Nucleus accumbens (tissue), 56 donors: Measurements from ENCODE around the gene NTHL1.

Source experiments
- DNase-seq, 56 donors: peaks; one replicate each; lab custom pipeline; 2025; lab: John Stamatoyannopoulos, UW

NTHL1 gene

DNA sequence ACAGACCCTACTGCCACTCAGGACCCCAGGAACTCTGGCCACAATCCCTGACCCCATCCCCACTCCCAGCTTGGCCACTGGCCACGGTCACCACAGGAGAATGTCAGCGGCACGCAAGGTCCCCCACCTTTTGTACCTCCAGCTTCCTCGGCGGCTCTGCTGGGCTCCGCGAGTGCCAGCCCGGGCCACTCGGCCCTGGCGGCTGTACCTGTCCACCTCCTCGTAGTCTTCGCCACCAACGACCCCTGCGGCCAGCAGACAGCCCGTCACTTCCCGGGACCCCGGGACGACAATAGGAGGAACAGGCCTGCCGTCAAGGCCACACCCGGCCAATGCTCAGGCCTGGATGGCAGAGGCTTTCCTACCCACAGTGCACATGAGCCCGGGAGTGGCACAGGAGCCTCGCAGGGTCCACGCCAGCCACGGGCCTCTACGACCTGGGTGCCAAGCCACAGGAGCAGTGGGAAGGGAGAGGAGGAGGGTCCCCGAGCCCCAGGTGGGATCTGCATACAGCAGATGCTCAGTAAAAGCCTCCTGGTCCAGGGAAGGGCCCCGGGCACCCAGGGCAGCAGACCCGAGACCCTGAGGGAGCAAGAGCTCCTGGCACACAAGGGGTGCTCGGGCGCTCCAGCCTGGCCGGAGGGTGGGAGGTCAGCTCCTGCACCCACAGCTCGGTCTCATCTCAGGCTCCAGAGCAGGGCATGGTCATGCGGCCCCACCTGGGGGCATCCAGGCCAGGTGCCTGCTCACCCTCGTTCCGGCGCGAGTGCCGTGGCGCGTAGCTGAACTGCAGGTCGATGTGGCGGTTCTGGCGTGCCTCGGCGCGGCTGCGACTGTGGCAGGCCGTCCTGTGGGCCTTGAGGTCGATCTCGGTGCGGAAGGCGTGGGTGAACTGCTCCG, 45.9 kb downstream of the NTHL1 start:
- DNase-seq = no peak

- DNase-seq = no peak
Observed at GRCh38 chr16:2001035-2001434, 46.6 kb downstream of the NTHL1 start.

DNA sequence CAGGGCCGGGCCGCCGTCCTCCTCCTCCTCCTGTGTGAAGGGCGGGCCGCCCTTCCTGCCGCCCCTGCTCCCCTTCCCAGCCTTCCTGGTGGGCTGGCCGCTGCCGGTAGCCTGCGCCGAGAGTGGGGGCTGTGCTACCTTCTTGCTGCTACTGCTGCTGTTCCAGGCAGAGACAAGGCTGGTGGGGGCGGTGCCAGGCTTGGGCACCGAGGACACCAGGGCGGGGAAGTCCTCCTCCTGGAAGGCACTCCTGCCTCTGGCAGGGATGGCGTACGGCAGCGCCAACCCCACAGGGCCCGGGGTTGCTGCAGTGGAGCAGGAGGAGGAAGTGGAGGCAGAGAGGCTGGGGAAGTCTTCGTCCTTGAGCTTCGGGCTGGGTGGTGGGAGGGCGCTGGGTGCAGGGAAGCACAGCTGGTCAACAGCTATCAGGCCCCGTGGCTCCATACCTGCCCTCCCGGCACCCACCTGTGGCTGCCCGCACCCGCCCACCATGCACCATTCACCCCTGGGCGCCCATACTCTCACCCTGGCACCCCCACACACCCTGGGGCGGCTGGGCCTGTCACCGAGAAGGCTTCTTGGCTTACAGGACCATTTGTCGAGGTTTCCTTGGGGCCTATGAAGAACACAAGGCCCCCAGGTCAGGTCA, 47.6 kb downstream of the NTHL1 start:
- DNase-seq = peak in 2 of 56 donors; percentile 12 to 28

DNA sequence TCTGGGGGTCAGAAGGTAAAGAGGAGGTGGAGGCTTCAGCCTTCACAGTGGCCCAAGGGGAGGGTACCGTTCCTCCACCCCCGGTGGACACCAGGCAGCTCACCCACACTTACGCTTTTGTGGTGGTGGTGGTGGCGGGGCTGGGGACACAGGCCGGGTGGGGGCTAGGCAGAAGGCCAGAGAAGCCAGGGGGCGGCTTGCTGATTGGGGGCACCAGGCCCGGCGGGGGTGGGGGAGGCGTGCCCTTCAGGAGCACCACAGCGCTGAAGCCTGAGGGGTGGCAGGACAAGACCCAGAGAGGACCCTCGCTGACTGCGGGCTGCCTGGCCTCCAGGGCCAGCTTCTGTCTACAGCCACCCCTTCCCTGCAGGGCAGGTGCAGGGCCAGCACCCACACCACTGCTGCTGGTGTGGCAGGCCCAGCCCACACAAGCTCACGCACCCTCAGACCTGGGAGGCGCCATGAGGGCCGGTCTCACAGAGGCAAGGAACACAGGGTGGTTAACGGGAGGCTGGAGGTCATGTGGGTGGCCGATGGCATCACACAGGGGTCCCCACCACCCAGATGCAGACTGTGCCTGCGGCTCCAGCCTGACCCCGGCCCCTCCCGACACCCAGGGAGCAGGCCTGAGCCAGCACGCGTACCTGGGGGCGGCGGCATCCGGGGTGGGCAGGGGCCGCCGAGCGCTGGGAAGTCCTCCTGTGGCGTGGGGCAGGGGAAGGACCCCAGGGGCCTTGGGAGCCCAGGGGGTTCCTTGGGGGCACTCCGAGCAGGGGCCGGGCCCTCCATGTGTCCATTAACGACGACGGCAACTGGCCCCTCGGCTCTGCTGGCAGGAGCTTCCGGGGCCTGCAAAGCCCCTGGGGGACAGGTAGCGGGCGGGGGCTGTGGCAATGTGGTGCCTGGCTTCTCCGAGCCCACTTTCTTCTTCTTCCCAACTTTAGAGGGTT, 48.5 kb downstream of the NTHL1 start:
- DNase-seq = no peak

GRCh38 chr16:1998360-1998835, 49.2 kb downstream of the NTHL1 start:
- DNase-seq = no peak

GRCh38 chr16:1997494-1998359, 49.9 kb downstream of the NTHL1 start:
- DNase-seq = no peak

GRCh38 chr16:1993731-1994131, 53.9 kb downstream of the NTHL1 start:
- DNase-seq = no peak

GRCh38 chr16:1992704-1993317, 54.8 kb downstream of the NTHL1 start:
- DNase-seq = no peak

DNA sequence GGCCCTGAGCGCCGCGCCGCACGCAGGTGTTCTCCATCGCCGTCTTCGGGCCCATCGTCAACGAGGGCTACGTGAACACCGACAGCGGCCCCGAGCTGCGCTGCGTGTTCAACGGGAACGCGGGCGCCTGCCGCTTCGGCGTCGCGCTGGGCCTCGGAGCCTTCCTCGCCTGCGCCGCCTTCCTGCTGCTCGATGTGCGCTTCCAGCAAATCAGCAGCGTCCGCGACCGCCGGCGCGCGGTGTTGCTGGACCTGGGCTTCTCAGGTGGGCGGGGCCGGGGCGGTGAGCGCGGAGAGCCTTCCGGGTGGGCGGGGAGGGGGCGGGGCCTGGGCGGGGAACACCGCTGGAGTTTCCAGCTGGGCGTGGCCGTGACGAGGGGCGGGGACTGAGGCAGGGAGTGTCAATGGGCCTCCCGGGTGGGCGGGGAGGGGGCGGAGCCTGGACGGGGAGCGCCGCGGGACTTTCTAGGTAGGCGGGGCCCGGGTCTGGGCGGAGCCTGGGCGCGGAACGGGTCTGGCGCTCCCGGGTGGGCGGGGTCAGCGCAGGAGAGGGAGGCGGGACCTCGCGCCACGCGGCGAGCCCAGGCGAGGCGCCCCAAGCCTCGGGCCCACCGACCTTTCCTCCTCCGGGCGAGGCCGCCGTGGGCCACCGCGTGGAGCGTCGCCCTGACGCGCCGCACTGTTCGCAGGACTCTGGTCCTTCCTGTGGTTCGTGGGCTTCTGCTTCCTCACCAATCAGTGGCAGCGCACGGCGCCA, 55.5 kb downstream of the NTHL1 start:
- DNase-seq = peak in 55 of 56 donors; percentile 34 to 94 (median 80)

DNA sequence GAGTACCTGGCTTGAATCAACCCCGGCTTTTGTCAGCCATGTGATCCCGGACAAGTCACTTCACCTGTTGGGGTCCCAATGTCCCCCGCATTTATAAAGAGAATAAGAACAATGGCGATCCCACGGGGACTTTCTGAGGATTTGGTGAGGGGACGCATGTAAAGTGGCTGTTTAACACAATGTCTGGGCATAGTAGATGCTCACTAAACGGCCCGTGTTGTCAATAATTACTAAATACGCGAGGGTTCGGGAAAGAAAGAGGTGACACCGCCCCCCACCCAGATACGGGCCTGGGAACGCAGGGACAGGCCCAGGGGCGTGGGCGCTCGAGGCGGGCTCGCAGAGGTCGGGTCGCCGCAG, 56.1 kb downstream of the NTHL1 start:
- no peak for DNase-seq

- no peak for DNase-seq
Observed at GRCh38 chr16:1991135-1991551, 56.5 kb downstream of the NTHL1 start.

GRCh38 chr16:1990351-1991134, 57.1 kb downstream of the NTHL1 start:
- DNase-seq = peak in 3 of 56 donors; percentile 30 to 46 (median 41)

- no peak for DNase-seq
Observed at GRCh38 chr16:1990101-1990350, 57.6 kb downstream of the NTHL1 start.
